DLD1 (cell line): Measurements from ENCODE around the gene BTBD7.
"Not testable (repeated sequence)": the region's sequence is repeated elsewhere in the genome, so short reads cannot be mapped to it uniquely, and the experiment has no call there.

Experiments used
- in situ Hi-C: cut with HindIII; loops from 2 replicates; pipeline ENCODE4 v1.10.0; 2017; ENCODE audit warnings: low sequenced_read_pairs

BTBD7 gene

DNA sequence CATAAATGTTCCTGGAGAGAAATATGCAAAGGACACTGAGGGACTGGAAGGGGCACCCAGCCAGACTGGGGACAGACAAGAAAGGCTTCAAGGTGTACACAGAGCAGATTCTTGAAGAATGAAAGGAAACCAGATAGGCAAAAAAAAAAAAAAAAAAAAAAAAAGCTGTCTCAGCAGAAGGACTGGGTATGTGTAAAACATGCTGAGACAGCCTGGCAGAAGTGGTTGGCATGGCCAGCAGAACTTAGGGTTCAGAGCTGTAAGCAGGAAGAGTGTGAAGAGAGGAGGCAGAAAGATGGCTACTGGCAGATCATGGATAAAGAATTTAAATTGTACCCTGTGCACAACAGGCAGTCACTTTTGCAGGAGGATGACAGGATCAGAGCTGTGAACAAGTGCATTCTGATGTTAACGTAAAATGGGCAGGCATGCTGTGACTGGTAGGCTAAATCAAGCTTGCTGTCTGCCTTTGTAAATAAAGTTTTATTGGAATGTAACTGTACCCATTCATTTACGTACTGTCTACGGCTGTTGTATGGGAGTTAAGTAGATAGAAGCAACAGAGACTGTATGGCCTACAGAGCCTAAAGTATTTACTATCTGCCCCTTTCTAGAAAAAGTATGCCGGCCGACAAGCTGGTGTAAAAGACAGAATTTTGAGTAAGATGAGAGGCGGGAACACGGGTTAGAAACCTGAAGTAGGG is 83.6 kb downstream of the BTBD7 start:
- in situ Hi-C loops = no loop called here

DNA sequence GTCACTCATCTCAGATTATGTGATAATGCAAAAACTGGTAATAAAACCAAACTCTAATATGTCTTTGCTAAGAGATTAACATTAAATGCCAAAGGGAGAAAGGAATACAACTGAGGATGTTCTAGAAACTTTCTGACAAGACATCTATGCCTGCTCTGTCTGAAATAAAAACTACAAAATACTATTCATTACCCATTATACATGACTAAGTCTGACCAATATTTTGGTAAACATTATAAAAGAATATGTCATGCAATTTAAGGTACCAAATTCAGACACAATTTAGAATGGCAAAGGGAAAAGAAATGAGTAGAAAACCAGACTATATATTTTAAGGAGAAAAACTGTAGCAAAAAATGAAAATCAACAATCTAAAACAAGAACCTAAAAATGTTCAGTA is 86.3 kb downstream of the BTBD7 start:
- in situ Hi-C loops = no loop called here

DNA sequence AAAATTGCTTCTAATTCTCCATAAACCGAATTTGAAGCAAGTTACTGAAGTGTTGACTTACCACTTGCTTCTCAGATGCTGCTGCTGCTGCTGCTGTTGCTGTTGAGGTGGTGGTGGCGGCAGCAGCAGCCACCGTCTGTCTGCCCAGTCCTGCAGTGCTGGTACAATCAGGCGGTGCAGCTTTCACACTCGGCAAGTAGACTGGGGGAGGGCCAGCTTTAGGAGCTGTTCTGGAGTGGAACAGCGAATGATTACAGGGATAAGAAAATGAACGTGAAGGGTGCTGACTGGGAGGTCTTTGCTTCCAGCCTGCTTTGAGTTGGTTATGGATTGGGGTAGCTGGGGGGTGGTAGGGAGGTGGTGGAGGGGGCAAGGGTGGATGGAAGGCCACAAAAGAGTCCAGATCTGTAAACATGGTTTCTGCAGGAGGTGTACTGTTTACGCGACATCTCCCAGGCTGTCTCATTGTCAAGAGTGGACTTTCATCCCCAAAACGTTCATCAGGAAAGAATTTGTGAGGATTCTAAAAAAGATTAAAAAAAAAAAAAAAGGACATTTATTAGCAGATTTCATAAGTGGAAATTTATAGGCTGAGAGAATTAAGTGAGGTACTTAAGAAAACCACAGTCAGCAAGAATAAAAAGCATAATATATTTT is 86.9 kb downstream of the BTBD7 start:
- in situ Hi-C loops = no loop called here

DNA sequence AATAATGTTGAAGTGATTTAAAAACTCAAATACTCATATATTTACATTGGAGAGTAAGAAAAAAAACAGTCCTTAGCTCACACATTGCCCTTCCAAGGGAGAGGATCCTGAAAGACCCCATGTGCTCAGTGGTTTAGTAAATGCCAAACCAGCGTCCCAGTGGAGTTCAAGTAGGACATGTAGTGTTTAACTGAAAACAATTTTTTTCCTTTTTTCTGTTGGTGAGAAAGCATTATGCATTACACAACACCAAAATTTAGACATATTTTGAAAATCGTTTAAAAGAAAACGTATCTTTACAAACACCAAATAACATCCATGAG is 92.2 kb downstream of the BTBD7 start:
- in situ Hi-C loops = no loop called here

DNA sequence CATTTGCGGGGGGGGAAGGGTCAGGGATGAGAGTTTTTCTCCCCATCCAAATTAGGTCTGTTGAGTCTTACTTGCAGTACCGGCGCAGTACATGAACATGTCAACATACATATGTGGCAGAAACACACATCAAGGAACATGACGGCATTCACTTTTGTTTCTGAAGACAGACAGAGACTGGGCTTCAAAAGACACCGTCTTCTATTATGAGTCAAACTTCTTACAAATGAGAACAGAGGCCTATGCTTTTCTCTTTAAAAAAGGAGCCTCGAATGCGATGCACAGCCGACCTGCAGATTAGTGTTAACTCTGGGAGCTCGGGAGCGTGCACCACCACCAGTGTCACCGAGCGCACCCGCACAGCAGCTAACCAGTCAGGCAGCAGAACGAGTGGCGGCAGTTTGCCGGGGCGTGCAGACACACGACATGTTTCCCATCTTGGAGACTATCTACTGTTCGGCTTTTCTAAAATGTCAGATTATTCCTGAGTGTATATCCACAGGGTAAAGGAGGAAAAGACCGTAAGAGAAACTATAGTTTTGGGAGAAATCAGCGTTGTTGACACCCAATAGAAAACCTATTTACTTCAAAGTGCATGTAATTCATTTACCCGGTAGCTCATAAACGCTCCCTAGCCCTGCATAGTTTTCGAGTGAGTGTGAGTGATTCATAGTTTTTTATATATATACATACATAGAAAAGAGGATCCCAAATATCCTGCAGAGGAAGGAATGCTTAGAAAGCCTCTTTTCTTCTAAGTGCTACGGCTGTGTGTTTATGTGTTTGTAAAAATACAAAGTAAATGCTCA is 92.8 kb downstream of the BTBD7 start:
- in situ Hi-C loops = no loop called here

DNA sequence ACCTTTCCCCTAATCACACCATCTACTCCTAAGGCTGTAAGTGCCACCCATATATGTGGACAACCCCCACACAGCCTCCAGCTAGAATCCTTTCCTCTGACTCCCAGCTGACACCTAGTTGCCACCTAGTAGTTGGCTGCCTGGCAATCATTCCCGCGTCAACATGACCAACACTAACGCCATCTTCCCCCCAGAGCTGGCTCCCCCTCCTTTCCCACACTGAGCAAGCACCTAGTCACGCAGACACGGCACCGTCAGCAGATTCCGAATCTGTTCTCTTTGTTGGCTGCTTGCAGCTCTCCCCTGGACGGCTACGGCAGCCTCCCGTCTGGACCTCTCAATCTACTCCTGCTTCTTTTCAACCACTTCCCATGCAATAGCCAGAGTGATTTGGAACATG is 98.0 kb downstream of the BTBD7 start:
- in situ Hi-C loops = no loop called here

DNA sequence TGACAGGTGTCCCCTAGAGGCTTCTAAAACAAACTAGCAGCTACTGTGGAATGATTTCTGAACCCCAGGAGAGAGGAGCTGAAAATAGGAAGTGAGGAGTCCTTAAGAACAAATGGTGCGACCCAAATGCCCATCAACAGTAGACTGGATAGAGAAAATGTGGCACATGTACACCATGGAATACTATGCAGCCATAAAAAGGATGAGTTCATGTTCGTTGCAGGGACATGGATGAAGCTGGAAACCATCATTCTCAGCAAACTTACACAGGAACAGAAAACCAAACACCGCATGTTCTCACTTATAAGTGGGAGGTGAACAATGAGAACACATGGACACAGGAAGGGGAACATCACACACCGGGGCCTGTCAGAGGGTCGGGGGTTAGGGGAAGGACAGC is 99.8 kb downstream of the BTBD7 start:
- in situ Hi-C loops = not testable (repeated sequence)

DNA sequence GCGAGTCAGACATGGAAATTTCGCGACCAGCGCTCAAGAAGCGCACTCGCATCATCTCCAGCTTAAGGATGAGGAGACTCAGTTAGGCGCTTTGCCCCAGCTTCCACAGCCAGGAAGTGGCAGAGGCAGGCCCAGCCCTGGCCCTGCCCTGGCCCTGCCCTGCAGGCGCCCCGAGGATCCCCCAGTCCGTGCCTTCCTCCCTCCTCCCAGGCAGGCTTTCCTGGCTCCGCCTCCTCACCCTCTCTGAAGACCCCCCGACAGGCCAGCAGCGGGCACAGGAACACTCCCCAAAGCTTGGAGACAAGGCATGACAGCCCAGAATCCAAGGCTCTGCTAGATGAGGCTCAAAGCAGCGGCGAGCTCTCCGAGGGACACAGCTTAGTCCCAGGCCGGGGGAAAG is 100.7 kb downstream of the BTBD7 start:
- in situ Hi-C loops = no loop called here

DNA sequence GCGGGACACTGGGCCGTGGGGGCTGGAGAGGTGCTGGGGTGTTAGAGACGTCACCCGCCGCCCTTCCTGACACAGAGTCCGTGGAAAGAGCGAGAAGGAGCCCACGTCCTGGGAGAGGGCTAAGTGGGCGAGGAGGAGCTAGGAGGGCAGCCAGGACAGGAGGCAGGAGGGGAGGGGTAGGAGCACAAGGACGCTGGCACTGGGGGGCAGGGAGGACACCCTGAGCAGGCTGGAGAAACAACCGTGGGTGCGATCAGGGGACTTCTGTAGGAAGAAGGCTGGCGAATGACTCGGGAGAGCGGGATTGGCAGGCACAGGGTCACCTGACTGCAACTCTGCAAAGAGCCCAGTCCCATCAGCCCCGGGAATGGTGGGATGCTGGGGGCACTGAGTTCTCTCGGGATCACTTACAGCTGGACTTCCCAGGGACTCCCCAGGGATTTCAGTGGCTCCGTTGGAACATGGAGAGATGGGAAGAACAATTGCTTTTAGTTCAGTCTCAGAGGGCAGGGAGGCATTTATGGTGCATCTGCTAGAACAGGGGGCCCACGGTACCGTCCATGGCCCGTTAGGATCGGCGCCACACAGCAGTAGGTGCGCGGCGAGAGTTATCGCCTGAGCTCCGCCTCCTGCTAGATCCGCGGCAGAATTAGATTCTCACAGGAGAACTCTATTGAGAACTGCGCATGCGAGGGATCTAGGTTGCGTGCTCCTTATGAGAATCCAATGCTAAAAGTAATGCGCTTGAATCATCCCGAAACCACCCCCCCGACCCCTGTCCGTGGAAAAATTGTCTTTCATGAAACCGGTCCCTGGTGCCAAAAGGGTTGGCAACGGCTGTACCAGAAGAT is 101.5 kb downstream of the BTBD7 start:
- in situ Hi-C loops = no loop called here

DNA sequence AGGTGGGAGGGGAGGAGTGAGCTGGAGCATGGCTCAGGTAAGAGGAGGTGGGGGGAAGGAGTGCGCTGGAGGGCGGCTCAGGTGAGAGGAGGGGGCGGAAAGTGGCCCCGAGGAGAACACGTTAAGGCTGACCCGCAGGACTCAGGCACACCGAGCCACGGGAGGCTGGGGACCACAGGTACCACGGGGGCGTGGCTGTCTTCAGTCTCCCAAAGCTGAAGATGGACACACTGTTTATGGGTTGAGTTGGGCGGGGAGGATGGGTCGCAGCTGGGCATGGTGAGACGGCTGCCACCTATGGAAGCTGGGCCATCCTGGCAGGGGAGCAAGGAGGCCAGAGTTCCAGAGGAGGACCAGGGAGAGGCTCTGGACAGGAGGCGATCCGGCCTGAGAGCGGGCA is 102.3 kb downstream of the BTBD7 start:
- in situ Hi-C loops = no loop called here

DNA sequence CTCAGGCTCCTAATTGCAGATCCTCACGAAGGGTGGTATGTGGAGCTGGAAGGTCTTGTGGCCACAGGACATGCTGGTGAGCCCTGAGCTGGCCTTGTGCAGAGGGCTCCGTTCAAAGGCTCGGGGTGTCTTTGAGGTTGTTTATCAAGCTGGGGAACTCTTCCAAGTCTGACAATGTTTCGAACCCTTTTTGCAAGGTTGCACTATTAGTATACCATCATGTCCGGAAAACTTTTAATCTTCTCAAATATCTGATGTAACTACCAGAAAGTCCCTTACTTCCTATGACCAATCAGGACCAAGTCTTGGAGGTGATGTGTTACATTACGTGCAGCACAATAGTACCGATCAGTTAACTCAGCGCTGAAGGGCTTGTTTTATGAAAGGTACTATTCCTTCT is 104.3 kb downstream of the BTBD7 start:
- in situ Hi-C loops = no loop called here

DNA sequence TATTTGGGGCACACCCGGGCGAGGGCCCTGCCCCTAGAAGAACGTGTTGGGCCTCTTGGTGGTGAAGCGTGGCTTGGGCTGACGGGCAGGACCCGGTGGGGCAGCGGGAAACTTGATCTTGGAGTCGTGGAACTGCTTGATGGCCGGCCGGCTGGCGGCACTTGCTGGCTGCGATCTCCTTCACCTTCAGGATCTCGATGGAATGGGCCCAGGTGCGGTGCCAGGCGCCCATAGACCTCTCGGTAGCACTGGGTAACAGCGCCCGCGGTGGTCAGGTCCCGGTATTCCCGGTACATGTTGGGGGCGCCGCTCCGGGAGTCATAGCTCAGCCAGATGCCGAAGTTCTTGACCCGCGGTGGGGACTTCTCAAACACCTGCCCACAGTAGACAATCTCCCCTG is 109.3 kb downstream of the BTBD7 start:
- in situ Hi-C loops = no loop called here

DNA sequence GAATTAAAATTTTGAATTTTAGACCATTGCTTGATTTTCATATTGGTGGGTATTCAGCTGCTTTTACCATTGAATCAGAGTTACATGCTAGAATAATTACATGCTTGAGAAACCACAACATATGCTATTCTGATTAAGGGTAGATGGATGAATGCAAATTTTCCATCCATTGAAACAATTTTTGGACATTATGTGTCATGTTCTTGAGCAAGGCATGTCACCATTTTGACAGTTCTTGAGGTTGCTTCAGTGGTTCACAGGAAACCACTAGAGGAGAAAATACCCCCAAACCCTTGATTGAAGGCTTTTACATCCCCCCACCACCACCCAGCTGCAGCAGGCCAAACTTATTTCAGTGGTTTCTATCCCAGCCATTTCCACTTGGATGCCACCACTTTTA is 112.3 kb downstream of the BTBD7 start:
- in situ Hi-C loops = no loop called here

DNA sequence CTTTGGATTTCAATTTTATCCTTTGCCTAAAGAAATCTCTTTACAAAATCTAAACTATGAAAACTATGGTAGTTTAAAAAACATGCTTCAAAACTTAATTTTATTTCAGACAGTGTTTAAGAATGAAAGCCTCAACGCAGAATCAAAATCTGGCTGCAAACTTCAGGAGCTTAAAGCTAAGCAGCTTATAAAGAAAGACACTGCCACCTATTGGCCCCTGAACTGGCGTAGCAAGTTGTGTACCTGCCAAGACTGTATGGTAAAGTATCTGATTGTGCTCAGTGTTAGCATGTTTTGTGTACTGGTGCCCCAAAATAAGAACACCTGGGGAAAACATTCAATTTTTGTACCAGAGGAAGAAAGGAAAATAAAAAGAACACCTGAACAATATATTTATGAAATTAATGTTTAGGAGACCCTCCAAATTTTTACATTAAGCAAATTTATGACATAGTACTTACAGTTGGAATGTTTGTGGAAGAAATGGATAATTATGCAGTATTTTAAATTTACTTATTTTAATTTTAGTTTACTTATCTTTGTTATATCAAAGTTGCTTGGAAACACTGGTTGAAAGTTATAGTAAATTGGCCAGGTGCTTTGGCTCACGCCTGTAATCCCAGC is 113.6 kb downstream of the BTBD7 start:
- in situ Hi-C loops = no loop called here

DNA sequence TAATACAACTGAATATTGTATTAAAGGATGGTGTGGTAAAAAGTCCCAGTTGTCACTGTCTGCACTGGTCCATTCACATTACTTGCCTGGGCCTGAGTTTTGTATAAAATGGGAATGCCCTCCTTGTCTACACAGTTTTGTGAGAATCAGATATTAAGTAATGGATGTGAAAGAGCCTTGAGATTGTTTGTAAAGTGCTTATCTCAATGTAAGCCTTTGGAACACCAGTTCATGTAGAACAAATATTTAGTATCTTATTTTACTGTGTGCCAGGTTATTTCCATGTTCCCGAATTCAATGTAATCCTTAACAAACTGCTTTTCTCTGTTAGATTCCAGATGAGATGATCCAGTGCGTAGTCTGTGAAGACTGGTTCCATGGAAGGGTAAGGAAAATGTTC is 118.2 kb downstream of the BTBD7 start:
- in situ Hi-C loops = no loop called here

DNA sequence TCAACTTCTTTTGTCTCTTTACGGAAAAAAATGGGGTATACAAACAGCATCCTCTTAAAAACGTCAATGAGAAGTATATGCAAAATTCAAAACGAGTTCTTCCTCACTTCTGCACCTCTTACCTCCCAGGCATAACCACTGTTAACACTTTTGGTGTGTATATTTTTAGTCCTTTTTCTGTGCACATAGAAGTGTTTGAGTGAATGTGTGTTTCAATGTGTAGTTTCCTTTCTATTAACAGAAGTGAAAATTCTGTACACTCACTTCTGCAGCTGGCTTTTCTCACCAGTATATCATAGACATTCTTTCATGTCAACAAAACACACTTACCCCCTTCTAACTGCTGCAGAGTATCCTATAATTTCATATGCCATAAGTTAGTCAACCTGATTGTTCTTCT is 120.4 kb downstream of the BTBD7 start:
- in situ Hi-C loops = no loop called here

DNA sequence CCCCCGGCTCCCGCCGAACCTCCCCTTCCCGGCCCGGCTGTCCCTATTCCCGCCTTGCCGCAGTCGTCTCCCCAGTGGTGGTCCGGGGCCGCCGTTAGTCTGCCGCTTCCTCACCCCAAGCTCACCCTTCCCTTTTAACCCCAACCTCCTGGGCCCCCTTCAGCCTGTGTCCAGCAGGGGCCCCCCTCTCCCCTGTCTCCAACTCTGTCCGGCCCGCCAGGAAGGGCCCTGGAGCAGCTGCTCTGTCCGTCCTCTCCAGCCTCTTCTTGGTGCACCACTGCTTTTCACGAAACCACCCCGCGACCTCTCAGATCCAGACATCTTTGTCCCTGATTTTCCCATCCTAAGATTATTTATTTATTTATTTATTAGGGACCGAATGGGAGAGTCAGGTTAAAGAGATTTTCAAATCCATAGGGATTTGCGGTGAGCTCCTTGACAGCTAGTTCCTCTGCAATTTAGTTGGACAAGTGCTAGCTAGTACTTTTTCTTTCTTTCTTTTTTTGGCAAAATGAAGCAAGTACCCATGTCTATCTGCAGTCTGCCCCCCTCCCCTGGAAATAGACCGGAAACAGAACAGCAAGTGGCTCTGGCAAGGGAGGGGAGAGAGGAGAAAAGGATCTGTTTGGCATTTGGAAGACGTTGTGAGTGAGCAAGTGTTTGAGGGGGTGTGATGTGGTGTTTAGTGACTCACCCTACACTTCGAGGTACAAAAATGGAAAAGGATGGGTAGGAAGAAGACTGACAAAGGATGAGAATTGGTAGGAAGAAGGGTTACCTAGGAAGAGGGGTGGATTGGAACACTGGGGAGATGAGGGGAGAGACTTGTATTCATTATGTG is 125.1 kb downstream of the BTBD7 start:
- in situ Hi-C loops = no loop called here

DNA sequence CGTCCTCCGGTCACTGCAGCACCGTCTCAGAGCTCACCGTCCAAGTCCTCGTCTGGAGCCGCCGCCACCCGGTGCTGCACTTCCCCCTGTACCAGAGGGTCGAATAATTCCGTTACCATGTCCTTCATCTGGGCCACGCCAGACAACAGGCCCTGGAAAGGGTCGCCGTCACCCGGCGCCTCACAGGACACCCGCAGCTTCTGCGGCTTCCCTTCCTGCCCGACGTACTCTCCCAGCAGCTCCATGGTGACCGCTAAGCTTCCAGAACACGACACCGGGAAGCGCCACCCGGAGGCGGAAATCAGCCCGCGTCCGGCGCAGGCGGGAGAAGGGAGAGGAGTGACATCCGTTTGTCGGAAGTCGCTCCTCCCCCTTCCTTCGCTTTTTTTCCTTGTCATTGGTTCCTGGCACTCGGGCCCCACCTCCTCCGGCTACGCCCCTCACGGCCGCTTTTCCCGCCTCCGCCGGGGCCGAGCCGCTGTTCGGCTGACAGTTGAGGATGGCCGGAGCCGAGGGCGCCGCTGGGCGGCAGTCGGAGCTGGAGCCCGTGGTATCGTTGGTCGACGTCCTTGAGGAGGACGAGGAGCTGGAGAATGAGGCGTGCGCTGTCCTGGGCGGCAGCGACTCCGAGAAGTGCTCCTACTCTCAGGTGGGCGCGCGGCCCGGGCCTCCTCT is 125.9 kb downstream of the BTBD7 start, which contains the start of the genes GON7 and UBR7:
GON7 (minus strand) TSS at position 273 of the 675 bp plus-strand sequence; CDS start at position 245, 28 bp downstream.
UBR7 (plus strand) TSS at position 464 of the 675 bp plus-strand sequence; CDS start at position 500, 36 bp downstream.
- in situ Hi-C loops = no loop called here

DNA sequence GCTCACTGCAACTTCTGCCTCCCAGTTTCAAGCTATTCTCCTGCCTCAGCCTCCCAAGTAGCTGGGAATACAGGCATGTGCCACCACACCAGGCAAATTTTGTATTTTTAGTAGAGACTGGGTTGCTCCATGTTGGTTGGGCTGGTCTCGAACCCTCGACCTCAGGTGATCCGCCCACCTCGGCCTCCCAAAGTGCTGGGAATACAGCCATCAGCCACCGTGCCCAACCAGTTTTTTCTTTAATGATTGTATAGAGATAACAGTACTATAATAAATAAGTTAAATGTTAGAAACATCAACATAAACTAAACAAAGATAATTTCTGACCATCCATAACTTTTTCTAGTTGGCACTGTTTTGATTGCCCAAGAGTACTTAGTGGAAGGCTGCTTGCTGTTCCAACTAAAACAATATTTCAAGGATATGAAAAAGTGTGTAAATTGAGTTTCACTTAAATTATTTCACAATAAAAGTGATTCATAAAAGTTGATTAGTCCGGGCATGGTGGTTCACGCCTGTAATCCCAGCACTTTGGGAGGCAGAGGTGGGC is 131.6 kb downstream of the BTBD7 start:
- in situ Hi-C loops = no loop called here
